Measurements from ENCODE around the gene OGFOD1.

OGFOD1 gene

DNA sequence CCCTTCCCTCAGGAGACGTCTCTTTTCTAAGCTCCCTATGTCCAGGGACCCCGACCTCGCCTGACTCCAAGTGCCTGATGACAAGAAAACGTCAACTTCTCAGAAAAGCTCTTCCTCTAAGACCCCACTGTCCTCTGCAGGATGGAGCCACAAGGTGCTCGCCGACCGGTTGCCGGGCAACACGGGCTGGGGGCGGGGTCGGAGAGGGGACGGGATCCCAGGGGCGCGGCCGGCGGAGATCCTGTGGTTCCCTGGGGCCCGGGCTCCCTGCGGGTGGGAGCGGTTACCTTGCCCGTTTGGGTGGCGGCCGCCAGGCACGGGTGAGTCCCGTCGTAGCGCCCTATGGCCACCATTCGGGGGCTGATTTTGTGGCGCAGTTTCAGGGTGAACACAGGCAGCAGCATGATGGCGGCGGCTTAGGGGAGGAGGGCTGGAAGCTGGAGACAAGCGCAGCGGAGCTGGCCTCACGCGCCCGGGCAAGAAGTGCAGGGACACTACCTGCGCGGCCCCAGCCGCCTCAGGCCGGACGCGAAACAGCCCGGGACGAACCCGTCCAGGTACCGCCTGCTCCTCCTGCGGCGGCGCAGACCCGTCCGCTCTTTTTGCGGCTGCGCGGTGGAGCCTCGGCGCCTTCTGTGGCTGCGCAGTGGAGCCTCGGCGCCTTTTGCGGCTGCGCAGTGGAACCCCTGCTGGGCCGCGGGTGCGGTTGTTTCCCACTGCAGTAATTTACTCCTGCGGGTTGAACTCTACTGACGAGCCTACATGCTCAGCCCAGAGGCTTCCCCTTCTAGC, 68.3 kb downstream of the OGFOD1 start, which contains the start of gene BBS2:
Gene BBS2 (minus strand): TSS at position 566 of the 792 bp plus-strand sequence. CDS start 162 bp downstream, at position 404.
- H3K27ac ChIP-seq (replicated peaks; ENCODE audit: low read length) = peak within 1 kb of the TSS; percentile 90

DNA sequence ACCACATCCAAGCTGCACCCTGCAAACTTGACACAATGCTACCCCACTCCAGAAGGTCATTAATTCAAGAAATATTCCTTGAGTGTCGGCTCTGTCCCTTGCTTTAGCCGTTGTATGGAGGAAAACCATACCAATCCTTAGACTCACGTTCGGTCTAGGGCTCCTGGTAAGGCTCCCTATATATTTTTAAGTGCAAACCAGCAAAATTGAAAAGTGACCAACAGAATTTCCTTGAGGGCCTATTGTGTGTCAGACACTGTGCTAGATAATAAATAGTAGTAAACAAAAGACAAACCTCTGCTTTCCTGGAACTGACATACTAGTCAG, 68.9 kb downstream of the OGFOD1 start:
- no peak overlapping the region for H2BK15ac ChIP-seq (ENCODE audit: low read length)
- no peak overlapping the region for H2BK12ac ChIP-seq (ENCODE audit: low read length)
- H3K4me2 ChIP-seq (ENCODE audit: insufficient read depth, low read length, poor library complexity, severe bottlenecking) = peak overlapping the region; percentile 72
- H3K4me1 ChIP-seq (ENCODE audit: control insufficient read depth in 2 of 2, insufficient read depth in 1 of 2, low read depth in 1 of 2, low read length in 2 of 2) = peaks cover 1 to 3% of the 10 kb centered on the region in 2 donors
- DNase-seq (ENCODE audit: low spot score) = no peak
- H4K8ac ChIP-seq (ENCODE audit: low read depth, low read length) = no peak overlapping the region
- no peaks in the 10 kb centered on the region for H3K79me1 ChIP-seq (ENCODE audit: low read depth, low read length)
- H2BK120ac ChIP-seq (ENCODE audit: low read depth, low read length) = no peak overlapping the region
- no peak overlapping the region for H3K27ac ChIP-seq (replicated peaks; ENCODE audit: low read length)
- no peaks in the 10 kb centered on the region for H3K9me3 ChIP-seq (replicated peaks in 1 of 2; ENCODE audit: control insufficient read depth in 2 of 2, insufficient read depth in 1 of 2, low read depth in 1 of 2, low read length in 2 of 2)
- no peaks in the 10 kb centered on the region for H3K36me3 ChIP-seq (replicated peaks in 1 of 2; ENCODE audit: control insufficient read depth in 2 of 2, insufficient read depth in 2 of 2, low read length in 2 of 2)
- H2AK5ac ChIP-seq (ENCODE audit: low read depth, low read length) = no peak overlapping the region
- H3K4me3 ChIP-seq (ENCODE audit: low read length in 2 of 2) = peak overlapping the region in 1 of 2 donors; percentile 95
- H2BK5ac ChIP-seq (ENCODE audit: low read length) = no peak overlapping the region
- H3K18ac ChIP-seq (ENCODE audit: low read length) = no peak overlapping the region
- H4K91ac ChIP-seq (ENCODE audit: low read depth, low read length, poor library complexity) = no peak overlapping the region
- H2AFZ ChIP-seq (ENCODE audit: low read length) = peak overlapping the region; percentile 100
- no peaks in the 10 kb centered on the region for H3K27me3 ChIP-seq (ENCODE audit: control insufficient read depth in 3 of 3, insufficient read depth in 3 of 3, low read depth in 1 of 3, low read length in 3 of 3)
- WGBS, 2 donors (ENCODE audit: extremely low coverage in 2 of 2, insufficient read length in 2 of 2, insufficient replicate concordance in 1 of 2) = no CpG with 5 or more reads among the region's 4 CpGs
- H3K23ac ChIP-seq (ENCODE audit: low read depth, low read length, poor library complexity) = no peak overlapping the region
- no peak overlapping the region for H3K4ac ChIP-seq (ENCODE audit: low read length)
- no peak overlapping the region for H3K9ac ChIP-seq (ENCODE audit: low read depth, low read length, poor library complexity)
- no peak overlapping the region for H3K14ac ChIP-seq (ENCODE audit: low read length)

More for the DNA sequence above, 68.3 kb downstream of the OGFOD1 start, which contains the start of gene BBS2:
- peak within 1 kb of the TSS; percentile 93 for H3K9ac ChIP-seq (ENCODE audit: low read depth, low read length, poor library complexity)
- H3K14ac ChIP-seq (ENCODE audit: low read length) = peak within 1 kb of the TSS; percentile 78
- H3K36me3 ChIP-seq (replicated peaks in 1 of 2; ENCODE audit: control insufficient read depth in 2 of 2, insufficient read depth in 2 of 2, low read length in 2 of 2) = no peaks in the 10 kb centered on the region
- H3K9me3 ChIP-seq (replicated peaks in 1 of 2; ENCODE audit: control insufficient read depth in 2 of 2, insufficient read depth in 1 of 2, low read depth in 1 of 2, low read length in 2 of 2) = no peaks in the 10 kb centered on the region
- peak within 1 kb of the TSS; percentile 92 for H3K23ac ChIP-seq (ENCODE audit: low read depth, low read length, poor library complexity)
- H3K18ac ChIP-seq (ENCODE audit: low read length) = peak within 1 kb of the TSS; percentile 98
- peak within 1 kb of the TSS; percentile 98 for H2BK5ac ChIP-seq (ENCODE audit: low read length)
- H4K8ac ChIP-seq (ENCODE audit: low read depth, low read length) = peak within 1 kb of the TSS; percentile 92
- no peak within 1 kb of the TSS for H2BK120ac ChIP-seq (ENCODE audit: low read depth, low read length)
- H3K4ac ChIP-seq (ENCODE audit: low read length) = no peak within 1 kb of the TSS
- peak within 1 kb of the TSS; percentile 72 for H3K4me2 ChIP-seq (ENCODE audit: insufficient read depth, low read length, poor library complexity, severe bottlenecking)
- no peak within 1 kb of the TSS for H2AK5ac ChIP-seq (ENCODE audit: low read depth, low read length)
- H3K4me3 ChIP-seq (ENCODE audit: low read length in 2 of 2) = peak within 1 kb of the TSS; percentile 95 to 98
- no peak within 1 kb of the TSS for H2BK12ac ChIP-seq (ENCODE audit: low read length)
- H2BK15ac ChIP-seq (ENCODE audit: low read length) = no peak within 1 kb of the TSS
- H4K91ac ChIP-seq (ENCODE audit: low read depth, low read length, poor library complexity) = no peak within 1 kb of the TSS
- H2AFZ ChIP-seq (ENCODE audit: low read length) = peak within 1 kb of the TSS; percentile 100
- H3K79me1 ChIP-seq (ENCODE audit: low read depth, low read length) = no peaks in the 10 kb centered on the region
- no CpG with 5 or more reads among the region's 65 CpGs for WGBS, 2 donors (ENCODE audit: extremely low coverage in 2 of 2, insufficient read length in 2 of 2, insufficient replicate concordance in 1 of 2)
- DNase-seq (ENCODE audit: low spot score) = peak; percentile 72
- H3K4me1 ChIP-seq (ENCODE audit: control insufficient read depth in 2 of 2, insufficient read depth in 1 of 2, low read depth in 1 of 2, low read length in 2 of 2) = peaks cover 1 to 3% of the 10 kb centered on the region in 2 donors
- no peaks in the 10 kb centered on the region for H3K27me3 ChIP-seq (ENCODE audit: control insufficient read depth in 3 of 3, insufficient read depth in 3 of 3, low read depth in 1 of 3, low read length in 3 of 3)

DNA sequence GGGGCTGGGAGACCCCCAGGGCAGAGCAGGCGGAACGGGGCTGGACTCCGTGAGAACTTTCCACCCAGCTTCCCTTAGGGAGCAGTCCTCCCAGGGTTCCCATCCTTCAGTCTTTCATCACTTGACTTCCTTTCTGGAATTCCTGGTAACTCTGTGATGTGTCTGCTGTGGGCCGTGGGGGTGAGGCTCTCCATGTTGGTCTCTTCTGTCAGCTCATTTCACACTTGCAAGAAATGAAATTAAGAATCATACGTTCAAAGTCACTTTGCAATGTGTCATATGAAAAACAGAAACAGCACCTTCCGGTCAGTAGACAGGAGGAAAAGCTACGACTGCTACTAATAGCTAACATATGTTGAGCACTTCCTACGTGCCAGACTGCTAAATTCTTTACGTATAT, 73.9 kb downstream of the OGFOD1 start:
- Histone ChIP-seq H2BK120ac (ENCODE audit: low read depth, low read length) (no peak overlapping the region), H3K79me1 (ENCODE audit: low read depth, low read length) (no peaks in the 10 kb centered on the region), H3K23ac (ENCODE audit: low read depth, low read length, poor library complexity) (no peak overlapping the region), H3K4ac (ENCODE audit: low read length) (no peak overlapping the region), H2AFZ (ENCODE audit: low read length) (no peak overlapping the region), H3K4me1 (ENCODE audit: control insufficient read depth in 2 of 2, insufficient read depth in 1 of 2, low read depth in 1 of 2, low read length in 2 of 2) (peaks cover 0 to 1% of the 10 kb centered on the region in 2 donors), H4K91ac (ENCODE audit: low read depth, low read length, poor library complexity) (no peak overlapping the region), H3K9me3 (replicated peaks in 1 of 2; ENCODE audit: control insufficient read depth in 2 of 2, insufficient read depth in 1 of 2, low read depth in 1 of 2, low read length in 2 of 2) (no peaks in the 10 kb centered on the region), H4K8ac (ENCODE audit: low read depth, low read length) (no peak overlapping the region), H3K4me3 (ENCODE audit: low read length in 2 of 2) (no peak overlapping the region), H3K36me3 (replicated peaks in 1 of 2; ENCODE audit: control insufficient read depth in 2 of 2, insufficient read depth in 2 of 2, low read length in 2 of 2) (no peaks in the 10 kb centered on the region), H3K27me3 (ENCODE audit: control insufficient read depth in 3 of 3, insufficient read depth in 3 of 3, low read depth in 1 of 3, low read length in 3 of 3) (peaks cover 0 to 33% (median 3%) of the 10 kb centered on the region in 3 experiments), H2AK5ac (ENCODE audit: low read depth, low read length) (no peak overlapping the region), H3K14ac (ENCODE audit: low read length) (no peak overlapping the region), H3K27ac (replicated peaks; ENCODE audit: low read length) (no peak overlapping the region), H2BK5ac (ENCODE audit: low read length) (no peak overlapping the region), H3K4me2 (ENCODE audit: insufficient read depth, low read length, poor library complexity, severe bottlenecking) (no peak overlapping the region), H2BK12ac (ENCODE audit: low read length) (no peak overlapping the region), H3K9ac (ENCODE audit: low read depth, low read length, poor library complexity) (no peak overlapping the region), H3K18ac (ENCODE audit: low read length) (no peak overlapping the region), H2BK15ac (ENCODE audit: low read length) (no peak overlapping the region)
- WGBS, 2 donors (ENCODE audit: extremely low coverage in 2 of 2, insufficient read length in 2 of 2, insufficient replicate concordance in 1 of 2) = no CpG with 5 or more reads among the region's 9 CpGs
- no peak for DNase-seq (ENCODE audit: low spot score)

Data from neuronal stem cell (in vitro differentiated cells).